ENCODE measurements around the gene GPR153. TPM values are rescaled to one million over a fixed set of nuclear protein-coding genes. Genes with fewer than 3 reads are reported as not detected.

GPR153 gene
- total RNA-seq, 1 donor from 2014 or later, result 1.6 TPM

DNA sequence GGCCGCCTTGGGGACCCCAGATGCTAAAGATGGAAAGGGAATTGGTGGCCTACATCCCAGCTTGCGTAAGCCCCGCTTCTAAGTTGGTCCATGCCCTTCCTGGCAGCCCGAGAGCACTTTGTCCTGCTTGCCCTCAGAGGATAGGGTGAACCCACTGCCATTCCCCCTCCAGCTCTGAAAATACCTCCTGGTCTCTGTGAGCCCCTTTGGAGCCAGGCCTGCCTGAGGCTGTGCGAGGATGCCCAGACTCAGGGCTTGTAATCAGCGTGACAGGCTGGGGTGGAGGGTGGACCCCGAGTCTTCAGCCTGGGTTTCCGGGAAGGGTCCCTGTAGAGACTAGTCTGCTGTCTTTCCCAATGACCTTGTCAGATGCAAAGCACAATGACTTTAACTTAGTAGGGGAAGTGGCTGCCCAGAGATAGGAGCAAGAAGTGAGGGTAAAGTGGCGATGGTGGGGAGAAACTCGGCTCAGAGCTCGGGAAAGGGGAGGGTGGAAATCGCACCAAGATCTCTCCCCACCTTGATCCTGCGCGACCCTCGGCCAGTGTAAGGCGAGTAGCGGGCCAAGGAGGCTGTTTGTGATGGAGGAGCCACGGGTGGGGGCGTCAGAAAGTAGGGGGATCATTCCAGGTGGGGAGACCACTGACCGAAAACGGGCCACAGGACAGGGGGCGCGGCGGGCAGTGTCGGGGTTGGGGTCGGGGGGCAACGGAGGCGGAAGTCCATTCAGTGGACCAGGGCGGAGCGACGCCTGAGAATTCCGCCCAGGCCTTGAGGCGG, 19.6 kb downstream of the GPR153 start:
- no peaks in the 10 kb centered on the region for H3K9me3 Mint-ChIP-seq
- peaks cover 7% of the 10 kb centered on the region for H3K4me1 Mint-ChIP-seq (ENCODE audit: low read depth)
- H3K27me3 Mint-ChIP-seq (ENCODE audit: insufficient read depth), result peaks cover 40% of the 10 kb centered on the region
- no peak overlapping the region for H3K4me3 Mint-ChIP-seq
- intact Hi-C loops (cut with micrococcal nuclease), result no loop called here
- H3K27ac Mint-ChIP-seq, result peak overlapping the region; percentile 56
- peaks cover 3% of the 10 kb centered on the region for H3K36me3 Mint-ChIP-seq (ENCODE audit: low read depth)
- no peak for DNase-seq (ENCODE audit: low spot score)

- H3K9me3 Mint-ChIP-seq, result no peaks in the 10 kb centered on the region
- no peak for DNase-seq (ENCODE audit: low spot score)
- H3K27ac Mint-ChIP-seq, result no peak overlapping the region
- peaks cover 38% of the 10 kb centered on the region for H3K27me3 Mint-ChIP-seq (ENCODE audit: insufficient read depth)
- no peak overlapping the region for H3K4me3 Mint-ChIP-seq
- intact Hi-C loops (cut with micrococcal nuclease), result loop anchor here (5.0 kb wide), 1 partner anchor 362 kb away; the partner anchor contains the start of gene KLHL21
- peaks cover 7% of the 10 kb centered on the region for H3K4me1 Mint-ChIP-seq (ENCODE audit: low read depth)
- H3K36me3 Mint-ChIP-seq (ENCODE audit: low read depth), result peaks cover 3% of the 10 kb centered on the region
These were observed 20.7 kb downstream of the GPR153 start for GRCh38 chr1:6239950-6240768.

- intact Hi-C loops (cut with micrococcal nuclease), result loop anchor here (5.0 kb wide), 1 partner anchor 363 kb away; the partner anchor contains the start of gene KLHL21
- no peaks in the 10 kb centered on the region for H3K9me3 Mint-ChIP-seq
- no peak overlapping the region for H3K4me3 Mint-ChIP-seq
- peaks cover 15% of the 10 kb centered on the region for H3K4me1 Mint-ChIP-seq (ENCODE audit: low read depth)
- no peak overlapping the region for H3K27ac Mint-ChIP-seq
- H3K27me3 Mint-ChIP-seq (ENCODE audit: insufficient read depth), result peaks cover 34% of the 10 kb centered on the region
- no peak for DNase-seq (ENCODE audit: low spot score)
- peaks cover 3% of the 10 kb centered on the region for H3K36me3 Mint-ChIP-seq (ENCODE audit: low read depth)
These were observed 21.6 kb downstream of the GPR153 start for GRCh38 chr1:6239213-6239752.

GRCh38 chr1:6237093-6237492, 23.8 kb downstream of the GPR153 start:
- Mint-ChIP-seq H3K9me3 (no peaks in the 10 kb centered on the region), H3K27ac (no peak overlapping the region), H3K4me1 (ENCODE audit: low read depth) (peaks cover 26% of the 10 kb centered on the region), H3K27me3 (ENCODE audit: insufficient read depth) (peaks cover 24% of the 10 kb centered on the region), H3K4me3 (peak overlapping the region; percentile 37), H3K36me3 (ENCODE audit: low read depth) (peaks cover 15% of the 10 kb centered on the region)
- intact Hi-C loops (cut with micrococcal nuclease), result loop anchor here (5.0 kb wide), 1 partner anchor 365 kb away; the partner anchor contains the start of gene KLHL21
- DNase-seq (ENCODE audit: low spot score), result no peak

DNA sequence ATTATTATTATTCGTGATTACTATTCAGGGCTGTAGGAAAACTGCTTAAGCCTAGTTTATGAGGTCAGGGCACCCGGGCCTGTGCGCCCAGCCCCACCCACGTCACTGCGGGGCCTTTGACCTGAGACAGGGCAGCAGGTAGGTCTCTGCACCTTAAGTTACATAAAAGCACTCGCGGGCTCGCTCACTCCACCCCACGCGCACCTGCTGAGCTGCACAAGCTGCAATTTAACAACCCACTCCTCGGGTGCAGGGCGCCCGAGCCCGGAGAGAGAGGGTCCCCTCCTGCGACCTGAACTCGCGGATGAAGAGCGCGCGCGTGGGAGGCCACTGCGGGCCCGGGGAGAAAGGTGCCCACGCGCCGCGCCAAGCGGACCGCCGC, 25.6 kb downstream of the GPR153 start:
- Mint-ChIP-seq H3K27ac (peak overlapping the region; percentile 87), H3K27me3 (ENCODE audit: insufficient read depth) (peaks cover 9% of the 10 kb centered on the region), H3K4me1 (ENCODE audit: low read depth) (peaks cover 19% of the 10 kb centered on the region), H3K9me3 (no peaks in the 10 kb centered on the region), H3K36me3 (ENCODE audit: low read depth) (peaks cover 18% of the 10 kb centered on the region), H3K4me3 (peak overlapping the region; percentile 91)
- intact Hi-C loops (cut with micrococcal nuclease), result loop anchor here (1.0 to 5.0 kb wide), 3 partner anchors 30 to 367 kb away; partner anchors contain the start of genes KLHL21 and RPL22
- DNase-seq (ENCODE audit: low spot score), result peak; percentile 14

GRCh38 chr1:6234502-6235295, 26.2 kb downstream of the GPR153 start:
- Mint-ChIP-seq H3K9me3 (no peaks in the 10 kb centered on the region), H3K4me1 (ENCODE audit: low read depth) (peaks cover 19% of the 10 kb centered on the region), H3K27me3 (ENCODE audit: insufficient read depth) (peaks cover 3% of the 10 kb centered on the region), H3K27ac (peak overlapping the region; percentile 87), H3K4me3 (peak overlapping the region; percentile 91), H3K36me3 (ENCODE audit: low read depth) (peaks cover 20% of the 10 kb centered on the region)
- intact Hi-C loops (cut with micrococcal nuclease), result loop anchor here (1.0 to 5.0 kb wide), 3 partner anchors 29 to 368 kb away; partner anchors contain the start of genes KLHL21 and RPL22
- no peak for DNase-seq (ENCODE audit: low spot score)

GRCh38 chr1:6233376-6233775, 27.5 kb downstream of the GPR153 start:
- no peaks in the 10 kb centered on the region for H3K9me3 Mint-ChIP-seq

DNA sequence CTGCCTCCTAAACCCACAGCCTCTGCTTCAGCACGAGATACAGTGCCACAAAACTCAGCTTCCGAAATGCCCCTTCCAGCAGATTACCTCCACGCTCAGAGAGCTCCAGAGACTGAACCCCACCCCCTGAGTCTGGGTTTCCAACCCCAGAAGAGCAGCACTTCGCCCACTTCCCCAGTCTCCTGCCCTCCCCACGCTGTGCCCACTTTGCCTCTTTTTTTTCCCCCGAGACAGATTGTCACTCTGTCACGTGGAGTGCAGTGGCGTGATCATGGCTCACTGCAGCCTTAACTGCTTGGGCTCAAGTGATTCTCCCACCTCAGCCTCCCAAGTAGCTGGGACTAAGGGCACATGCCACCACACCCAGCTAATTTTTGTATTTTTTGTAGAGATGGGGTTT, 35.2 kb downstream of the GPR153 start:
- peaks cover 42% of the 10 kb centered on the region for H3K36me3 Mint-ChIP-seq (ENCODE audit: low read depth)
- H3K27me3 Mint-ChIP-seq (ENCODE audit: insufficient read depth), result no peaks in the 10 kb centered on the region
- H3K9me3 Mint-ChIP-seq, result no peaks in the 10 kb centered on the region
- no peaks in the 10 kb centered on the region for H3K4me1 Mint-ChIP-seq (ENCODE audit: low read depth)
- H3K27ac Mint-ChIP-seq, result no peak overlapping the region
- DNase-seq (ENCODE audit: low spot score), result no peak
- intact Hi-C loops (cut with micrococcal nuclease), result no loop called here
- no peak overlapping the region for H3K4me3 Mint-ChIP-seq

More at GRCh38 chr1:6233376-6233775, 27.5 kb downstream of the GPR153 start:
- Mint-ChIP-seq H3K36me3 (ENCODE audit: low read depth) (peaks cover 22% of the 10 kb centered on the region), H3K4me3 (peak overlapping the region; percentile 4), H3K27ac (no peak overlapping the region), H3K4me1 (ENCODE audit: low read depth) (peaks cover 19% of the 10 kb centered on the region), H3K27me3 (ENCODE audit: insufficient read depth) (no peaks in the 10 kb centered on the region)
- DNase-seq (ENCODE audit: low spot score), result no peak
- intact Hi-C loops (cut with micrococcal nuclease), result no loop called here

GRCh38 chr1:6224718-6225117, 36.2 kb downstream of the GPR153 start:
- H3K27me3 Mint-ChIP-seq (ENCODE audit: insufficient read depth), result no peaks in the 10 kb centered on the region
- no peak overlapping the region for H3K27ac Mint-ChIP-seq
- H3K36me3 Mint-ChIP-seq (ENCODE audit: low read depth), result peaks cover 45% of the 10 kb centered on the region
- no peak for DNase-seq (ENCODE audit: low spot score)
- no peaks in the 10 kb centered on the region for H3K4me1 Mint-ChIP-seq (ENCODE audit: low read depth)
- H3K4me3 Mint-ChIP-seq, result no peak overlapping the region
- no peaks in the 10 kb centered on the region for H3K9me3 Mint-ChIP-seq
- intact Hi-C loops (cut with micrococcal nuclease), result no loop called here

DNA sequence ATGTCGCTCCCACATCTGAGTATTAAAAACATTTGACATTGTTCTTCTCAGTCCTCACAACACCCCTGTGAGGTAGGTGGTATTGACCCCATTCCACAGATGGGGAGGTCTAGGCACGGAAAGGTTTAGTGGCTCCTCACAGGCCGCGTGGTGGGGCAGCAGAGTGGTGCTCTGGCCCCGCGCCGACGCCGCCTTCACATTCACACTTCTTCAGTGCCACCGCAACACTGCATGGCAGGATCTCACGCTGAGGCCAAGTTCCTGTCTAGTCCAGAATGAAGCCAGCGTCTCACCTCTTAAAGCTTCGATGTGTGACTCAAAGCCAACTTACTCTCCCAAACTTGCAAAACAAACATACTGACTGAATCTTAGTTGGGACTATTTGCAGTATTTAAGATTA, 37.3 kb downstream of the GPR153 start:
- intact Hi-C loops (cut with micrococcal nuclease), result no loop called here
- no peak for DNase-seq (ENCODE audit: low spot score)
- Mint-ChIP-seq H3K4me3 (no peak overlapping the region), H3K36me3 (ENCODE audit: low read depth) (peaks cover 45% of the 10 kb centered on the region), H3K9me3 (no peaks in the 10 kb centered on the region), H3K27ac (no peak overlapping the region), H3K27me3 (ENCODE audit: insufficient read depth) (no peaks in the 10 kb centered on the region), H3K4me1 (ENCODE audit: low read depth) (no peaks in the 10 kb centered on the region)

GRCh38 chr1:6222636-6223035, 38.3 kb downstream of the GPR153 start:
- DNase-seq (ENCODE audit: low spot score), result no peak
- Mint-ChIP-seq H3K4me1 (ENCODE audit: low read depth) (no peaks in the 10 kb centered on the region), H3K27ac (no peak overlapping the region), H3K9me3 (no peaks in the 10 kb centered on the region), H3K36me3 (ENCODE audit: low read depth) (peaks cover 47% of the 10 kb centered on the region), H3K27me3 (ENCODE audit: insufficient read depth) (no peaks in the 10 kb centered on the region), H3K4me3 (no peak overlapping the region)
- intact Hi-C loops (cut with micrococcal nuclease), result no loop called here

GRCh38 chr1:6221210-6221784, 39.6 kb downstream of the GPR153 start:
- Mint-ChIP-seq H3K9me3 (no peaks in the 10 kb centered on the region), H3K27me3 (ENCODE audit: insufficient read depth) (no peaks in the 10 kb centered on the region), H3K4me3 (no peak overlapping the region), H3K27ac (no peak overlapping the region), H3K36me3 (ENCODE audit: low read depth) (peaks cover 44% of the 10 kb centered on the region), H3K4me1 (ENCODE audit: low read depth) (no peaks in the 10 kb centered on the region)
- no peak for DNase-seq (ENCODE audit: low spot score)
- intact Hi-C loops (cut with micrococcal nuclease), result no loop called here
